ENCODE data around the gene SPPL2B. TPM values are rescaled to one million over a fixed set of nuclear protein-coding genes. Genes with fewer than 3 reads are reported as not detected.
A peak's percentile ranks its signal among the peaks of the same experiment; 100 is the strongest.

The SPPL2B gene
- total RNA-seq, 1 donor from 2014 or later = 24.9 TPM

DNA sequence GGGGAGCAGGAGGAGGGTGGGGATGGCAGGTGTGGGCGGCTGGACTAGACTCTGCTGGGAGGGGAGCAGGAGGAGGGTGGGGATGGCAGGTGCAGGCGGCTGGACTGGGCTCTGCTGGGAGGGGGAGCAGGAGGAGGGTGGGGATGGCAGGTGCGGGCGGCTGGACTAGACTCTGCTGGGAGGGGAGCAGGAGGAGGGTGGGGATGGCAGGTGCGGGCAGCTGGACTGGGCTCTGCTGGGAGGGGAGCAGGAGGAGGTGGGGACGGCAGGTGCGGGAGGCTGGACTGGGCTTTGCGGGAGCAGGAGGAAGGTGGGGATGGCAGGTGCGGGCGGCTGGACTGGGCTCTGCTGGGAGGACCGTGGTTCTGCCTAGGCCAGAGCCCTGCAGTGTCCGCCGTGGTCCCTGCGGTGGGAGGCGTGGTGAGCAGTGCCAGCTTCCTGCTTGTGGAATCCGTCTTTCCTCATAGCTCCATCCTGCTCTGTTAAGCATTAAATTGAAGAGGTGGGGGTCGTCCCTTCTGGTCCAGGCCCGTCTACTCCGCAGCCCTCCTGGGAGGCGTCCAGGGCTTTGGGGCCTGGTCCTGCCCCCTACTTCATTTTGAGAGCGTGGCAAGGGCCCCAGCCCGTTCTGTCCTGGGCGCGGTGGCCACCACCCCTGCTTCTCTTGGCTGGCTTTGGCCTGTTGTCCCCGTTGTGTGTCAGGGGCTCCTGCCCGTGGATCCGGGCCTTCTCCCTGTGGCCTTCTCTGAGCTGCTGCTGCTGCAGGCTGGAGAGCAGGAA, 4.7 kb downstream of the SPPL2B start:
- intact Hi-C loops (cut with DNase I) = no loop called here
- DNase-seq (ENCODE audit: missing footprints) = peak; percentile 45
- ATAC-seq = no peak

GRCh38 chr19:2333807-2334211, 5.3 kb downstream of the SPPL2B start:
- ATAC-seq (no peak), DNase-seq (ENCODE audit: missing footprints) (no peak)
- intact Hi-C loops (cut with DNase I) = no loop called here

DNA sequence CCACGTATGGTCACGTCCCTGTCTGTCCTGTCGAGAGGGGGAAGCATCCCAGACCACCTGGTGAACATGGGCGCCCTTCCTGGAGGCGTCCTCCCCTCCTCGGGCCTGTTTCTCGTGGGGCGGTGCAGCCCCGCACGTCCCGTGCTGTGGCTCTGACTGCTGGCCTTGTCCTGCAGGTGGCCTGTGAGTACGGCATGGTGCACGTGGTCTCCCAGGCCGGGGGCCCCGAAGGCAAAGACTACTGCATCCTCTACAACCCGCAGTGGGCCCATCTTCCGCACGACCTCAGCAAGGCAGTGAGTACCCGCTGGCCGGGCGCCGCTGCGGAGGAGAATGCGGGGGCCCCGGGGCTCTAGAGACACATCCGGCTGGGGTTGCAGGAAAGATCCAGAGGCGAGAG, 5.9 kb downstream of the SPPL2B start:
- no peak for ATAC-seq
- intact Hi-C loops (cut with DNase I) = no loop called here
- peak; percentile 56 for DNase-seq (ENCODE audit: missing footprints)

DNA sequence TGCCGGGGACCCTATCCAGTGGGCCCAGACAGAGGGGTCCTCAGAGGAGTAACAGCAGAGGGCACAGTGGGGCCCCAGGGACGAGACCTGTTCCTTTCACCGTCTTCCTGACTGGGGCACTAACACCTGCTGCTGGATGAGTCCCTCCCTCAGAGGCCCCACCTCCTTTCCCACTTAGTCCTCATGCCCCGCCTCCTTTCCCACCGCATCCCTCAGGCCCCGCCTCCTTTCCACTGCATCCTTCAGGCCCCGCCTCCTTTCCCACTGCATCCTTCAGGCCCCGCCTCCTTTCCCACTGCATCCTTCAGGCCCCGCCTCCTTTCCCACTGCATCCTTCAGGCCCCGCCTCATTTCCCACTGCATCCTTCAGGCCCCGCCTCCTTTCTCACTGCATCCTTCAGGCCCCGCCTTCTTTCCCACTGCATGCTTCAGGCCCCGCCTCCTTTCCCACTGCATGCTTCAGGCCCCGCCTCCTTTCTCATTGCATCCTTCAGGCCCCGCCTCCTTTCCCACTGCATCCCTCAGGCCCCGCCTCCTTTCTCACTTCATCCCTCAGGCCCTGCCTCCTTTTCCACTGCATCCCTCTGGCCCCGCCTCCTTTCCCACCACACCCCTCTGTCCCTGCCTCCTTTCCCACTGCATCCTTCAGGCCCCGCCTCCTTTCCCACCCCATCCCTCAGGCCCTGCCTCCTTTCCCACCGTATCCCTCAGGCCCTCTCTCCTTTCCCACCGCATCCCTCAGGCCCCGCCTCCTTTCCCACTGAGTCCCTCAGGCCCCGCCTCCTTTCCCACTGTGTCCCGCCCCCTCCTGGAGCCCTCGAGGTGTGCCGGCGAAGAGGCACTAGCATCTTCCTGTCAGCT, 6.7 kb downstream of the SPPL2B start:
- DNase-seq (ENCODE audit: missing footprints) (peak; percentile 41), ATAC-seq (no peak)
- intact Hi-C loops (cut with DNase I) = no loop called here

- DNase-seq (ENCODE audit: missing footprints) (no peak), ATAC-seq (no peak)
- intact Hi-C loops (cut with DNase I) = no loop called here
Measured at GRCh38 chr19:2335848-2336247, 7.4 kb downstream of the SPPL2B start.

DNA sequence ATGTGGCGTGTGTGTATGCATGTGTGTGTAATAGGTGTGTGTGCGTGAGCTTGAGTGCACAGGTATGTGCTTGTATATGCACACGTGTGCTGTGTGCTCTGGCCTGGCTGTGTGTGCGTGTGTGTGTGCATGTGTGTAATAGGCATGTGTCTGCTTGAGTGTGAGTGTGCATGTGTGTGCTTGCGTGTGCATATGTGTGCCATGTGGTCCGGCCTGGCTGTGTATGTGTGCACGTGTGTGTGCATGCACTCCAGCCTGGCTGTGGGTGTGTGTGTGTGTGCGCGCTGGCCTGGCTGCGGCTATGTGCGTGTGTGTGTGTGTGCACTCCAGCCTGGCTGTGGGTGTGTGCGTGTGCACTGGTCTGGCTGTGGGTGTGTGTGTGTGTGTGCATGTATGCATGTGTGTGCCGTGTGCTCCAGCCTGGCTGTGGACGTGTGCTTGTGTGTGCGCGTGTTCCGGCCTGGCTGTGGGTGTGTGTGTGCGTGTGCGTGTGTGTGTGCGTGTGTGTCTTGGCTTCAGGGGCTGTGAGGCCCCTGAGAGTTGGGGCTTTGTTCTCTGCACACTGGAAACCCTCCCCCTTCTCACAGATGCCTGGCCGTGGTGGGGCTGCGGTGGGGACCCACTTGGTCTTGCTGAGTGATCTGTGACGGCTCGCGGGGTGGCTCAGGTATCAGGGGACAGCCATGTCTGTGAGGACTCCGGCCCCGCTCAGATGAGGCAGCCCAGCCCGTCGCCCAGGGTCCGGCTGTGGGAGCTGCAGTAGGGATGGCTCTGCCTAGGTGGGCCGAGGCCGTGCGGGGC, 8.2 kb downstream of the SPPL2B start:
- ATAC-seq (no peak), DNase-seq (ENCODE audit: missing footprints) (peak; percentile 63)
- intact Hi-C loops (cut with DNase I) = no loop called here

DNA sequence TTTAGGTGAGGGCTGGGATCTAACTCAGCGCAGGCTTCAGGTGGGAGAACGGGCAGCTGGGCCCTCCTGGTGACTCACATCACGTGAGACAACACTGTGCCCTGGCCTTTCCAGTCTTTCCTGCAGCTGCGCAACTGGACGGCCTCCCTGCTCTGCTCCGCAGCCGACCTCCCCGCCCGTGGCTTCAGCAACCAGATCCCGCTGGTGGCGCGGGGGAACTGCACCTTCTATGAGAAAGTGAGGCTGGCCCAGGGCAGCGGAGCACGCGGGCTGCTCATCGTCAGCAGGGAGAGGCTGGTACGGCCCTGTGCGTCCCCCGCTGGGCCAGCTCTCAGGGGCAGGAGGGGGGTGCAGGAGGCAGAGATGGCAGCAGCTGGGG, 8.8 kb downstream of the SPPL2B start:
- ATAC-seq (peak; percentile 18), DNase-seq (ENCODE audit: missing footprints) (peak; percentile 72)
- intact Hi-C loops (cut with DNase I) = no loop called here

- no peak for ATAC-seq
- DNase-seq (ENCODE audit: missing footprints) = peak; percentile 65
- intact Hi-C loops (cut with DNase I) = no loop called here
Measured at GRCh38 chr19:2338055-2338615, 9.7 kb downstream of the SPPL2B start.

DNA sequence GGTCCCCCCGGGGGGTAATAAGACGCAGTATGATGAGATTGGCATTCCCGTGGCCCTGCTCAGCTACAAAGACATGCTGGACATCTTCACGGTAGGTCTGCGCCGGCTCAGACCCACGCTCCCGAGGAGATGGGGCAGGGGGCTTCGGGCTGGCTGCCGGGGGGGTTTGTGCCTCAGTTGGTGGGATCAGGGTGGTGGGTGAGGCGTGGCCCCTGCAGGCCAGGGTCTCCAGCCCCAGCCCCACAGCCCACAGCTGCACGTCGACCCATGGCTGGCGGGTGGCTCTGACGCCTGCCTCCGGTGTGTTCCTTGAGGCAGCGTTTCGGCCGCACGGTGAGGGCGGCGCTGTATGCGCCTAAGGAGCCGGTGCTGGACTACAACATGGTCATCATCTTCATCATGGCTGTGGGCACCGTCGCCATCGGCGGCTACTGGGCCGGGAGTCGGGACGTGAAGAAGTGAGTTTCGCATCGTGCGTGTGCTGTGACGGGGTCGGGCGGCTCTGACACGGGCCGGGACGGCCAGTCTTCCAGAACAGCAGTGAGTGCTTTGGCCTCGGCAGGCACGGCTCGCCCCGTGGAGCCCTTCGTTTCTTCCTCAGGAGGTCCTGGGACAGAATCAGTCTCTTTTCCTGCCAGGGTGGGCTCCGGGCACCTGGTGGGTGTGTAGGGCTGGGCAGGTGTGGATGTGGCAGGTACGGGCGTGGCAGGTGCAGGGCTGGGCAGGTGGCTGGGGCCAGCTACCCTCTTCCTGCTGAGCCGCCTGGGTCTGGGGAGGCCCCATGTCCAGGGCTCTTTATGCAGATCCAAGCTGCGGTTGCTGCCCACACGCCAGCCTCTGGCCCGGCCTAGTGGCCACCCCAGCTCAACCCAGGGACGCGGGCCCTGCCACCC, 10.5 kb downstream of the SPPL2B start:
- no peak for ATAC-seq
- intact Hi-C loops (cut with DNase I) = no loop called here

DNA sequence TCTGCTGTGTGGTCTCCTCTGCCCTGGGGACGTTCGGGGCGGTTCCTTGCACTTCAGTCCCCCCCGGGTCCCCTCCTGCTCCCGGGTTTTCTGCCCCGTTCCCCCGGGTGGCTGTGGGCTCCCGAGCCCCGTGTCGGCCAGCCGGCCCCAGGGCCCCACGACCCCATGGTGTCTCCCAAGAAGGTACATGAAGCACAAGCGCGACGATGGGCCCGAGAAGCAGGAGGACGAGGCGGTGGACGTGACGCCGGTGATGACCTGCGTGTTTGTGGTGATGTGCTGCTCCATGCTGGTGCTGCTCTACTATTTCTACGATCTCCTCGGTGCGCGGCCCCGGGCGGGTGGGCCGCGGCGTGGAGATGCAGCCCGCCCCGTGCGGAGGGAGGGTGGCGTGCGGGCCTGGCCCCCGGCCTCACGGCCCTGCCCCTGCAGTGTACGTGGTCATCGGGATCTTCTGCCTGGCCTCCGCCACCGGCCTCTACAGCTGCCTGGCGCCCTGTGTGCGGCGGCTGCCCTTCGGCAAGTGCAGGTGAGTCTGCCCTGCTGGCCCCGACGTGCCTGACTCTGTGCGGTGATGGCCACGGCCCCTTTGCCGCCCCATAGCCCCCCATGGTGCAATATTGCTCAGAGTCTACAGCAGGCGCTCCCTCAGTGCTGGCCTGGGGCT, 11.3 kb downstream of the SPPL2B start:
- intact Hi-C loops (cut with DNase I) = no loop called here
- ATAC-seq (no peak), DNase-seq (ENCODE audit: missing footprints) (peak; percentile 51)

More for the DNA sequence above, 10.5 kb downstream of the SPPL2B start:
- peak; percentile 47 for DNase-seq (ENCODE audit: missing footprints)

DNA sequence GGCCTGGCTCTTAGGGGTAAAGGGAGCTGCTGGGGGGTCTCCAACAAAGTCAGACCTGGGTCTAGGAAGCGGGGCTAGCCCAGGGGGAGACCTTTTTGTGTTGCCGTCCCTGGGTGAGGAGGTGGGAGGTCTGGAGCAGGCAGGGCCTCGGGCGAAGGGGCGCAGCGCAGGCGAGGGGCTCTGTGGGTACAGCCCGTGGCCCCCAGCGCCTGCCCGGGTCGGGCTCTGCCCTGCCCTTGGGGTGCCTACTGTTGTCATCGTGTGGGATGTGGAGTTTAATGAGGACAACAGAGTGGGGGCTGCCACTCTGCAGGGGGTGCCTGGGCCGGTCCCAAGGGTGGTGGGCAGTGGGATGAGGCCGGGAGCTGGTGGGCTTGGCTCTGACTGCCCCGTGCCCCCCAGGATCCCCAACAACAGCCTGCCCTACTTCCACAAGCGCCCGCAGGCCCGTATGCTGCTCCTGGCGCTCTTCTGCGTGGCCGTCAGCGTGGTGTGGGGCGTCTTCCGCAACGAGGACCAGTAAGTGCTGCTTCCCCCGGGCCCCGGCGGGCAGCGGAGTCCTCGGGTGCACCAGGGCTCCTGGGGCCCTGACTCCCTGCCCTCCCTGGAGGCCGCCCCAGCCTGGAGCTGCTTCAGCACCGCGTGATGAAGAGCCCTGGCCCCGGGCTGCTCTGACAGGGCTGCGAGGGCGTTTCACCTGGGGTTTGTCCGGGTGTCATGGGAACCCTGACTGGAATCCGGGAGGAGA, 12.2 kb downstream of the SPPL2B start:
- no peak for ATAC-seq
- DNase-seq (ENCODE audit: missing footprints) = peak; percentile 27
- intact Hi-C loops (cut with DNase I) = no loop called here

GRCh38 chr19:2341244-2341751, 12.8 kb downstream of the SPPL2B start:
- peak; percentile 40 for DNase-seq (ENCODE audit: missing footprints)
- intact Hi-C loops (cut with DNase I) = no loop called here
- no peak for ATAC-seq

DNA sequence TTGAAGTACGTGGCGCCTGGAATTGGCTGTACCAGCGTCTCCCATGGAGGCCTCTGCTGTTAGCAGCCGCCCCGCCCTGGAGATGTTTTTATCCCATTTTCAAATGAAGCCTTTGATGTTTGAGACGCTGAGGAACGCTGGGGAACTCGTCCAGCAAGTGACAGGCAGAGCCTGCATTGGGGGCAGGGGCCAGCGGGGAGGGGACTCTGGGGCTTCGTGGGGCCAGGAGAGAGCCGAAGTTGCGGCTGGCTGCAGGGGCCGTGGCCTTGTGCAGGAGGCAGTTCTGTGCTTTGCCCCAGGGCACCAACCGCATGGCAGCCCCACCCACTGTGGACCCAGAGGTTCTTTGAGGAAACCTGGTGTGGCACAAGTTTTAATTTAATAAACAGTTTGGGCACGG, 13.5 kb downstream of the SPPL2B start:
- peak; percentile 16 for DNase-seq (ENCODE audit: missing footprints)
- ATAC-seq = no peak
- intact Hi-C loops (cut with DNase I) = no loop called here

DNA sequence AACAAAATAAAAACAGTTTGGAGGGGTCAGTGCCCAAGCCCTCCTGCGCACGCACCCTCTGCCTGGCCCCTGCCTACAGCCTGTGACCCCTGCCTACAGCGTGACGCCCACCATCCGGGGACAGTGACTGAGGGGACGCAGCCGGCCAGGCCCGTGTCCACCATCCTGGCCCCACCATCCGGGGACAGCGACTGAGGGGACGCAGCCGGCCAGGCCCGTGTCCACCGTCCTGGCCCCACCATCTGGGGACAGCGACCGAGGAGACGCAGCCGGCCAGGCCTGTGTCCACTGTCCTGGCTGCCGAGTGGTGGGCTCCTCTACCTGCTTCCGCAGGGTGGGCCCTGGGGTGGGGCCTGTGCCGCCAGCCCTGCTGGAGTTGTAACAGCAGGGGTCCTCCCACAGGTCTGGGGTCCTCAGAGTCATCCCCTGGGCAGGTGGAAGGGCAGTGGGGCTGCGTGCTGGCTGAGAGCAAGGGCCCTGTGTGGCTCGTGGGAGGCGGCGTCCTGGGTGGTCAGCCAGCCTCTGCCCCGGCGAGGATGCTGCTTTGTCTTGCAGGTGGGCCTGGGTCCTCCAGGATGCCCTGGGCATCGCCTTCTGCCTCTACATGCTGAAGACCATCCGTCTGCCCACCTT, 14.3 kb downstream of the SPPL2B start:
- intact Hi-C loops (cut with DNase I) = no loop called here
- ATAC-seq = no peak
- no peak for DNase-seq (ENCODE audit: missing footprints)

DNA sequence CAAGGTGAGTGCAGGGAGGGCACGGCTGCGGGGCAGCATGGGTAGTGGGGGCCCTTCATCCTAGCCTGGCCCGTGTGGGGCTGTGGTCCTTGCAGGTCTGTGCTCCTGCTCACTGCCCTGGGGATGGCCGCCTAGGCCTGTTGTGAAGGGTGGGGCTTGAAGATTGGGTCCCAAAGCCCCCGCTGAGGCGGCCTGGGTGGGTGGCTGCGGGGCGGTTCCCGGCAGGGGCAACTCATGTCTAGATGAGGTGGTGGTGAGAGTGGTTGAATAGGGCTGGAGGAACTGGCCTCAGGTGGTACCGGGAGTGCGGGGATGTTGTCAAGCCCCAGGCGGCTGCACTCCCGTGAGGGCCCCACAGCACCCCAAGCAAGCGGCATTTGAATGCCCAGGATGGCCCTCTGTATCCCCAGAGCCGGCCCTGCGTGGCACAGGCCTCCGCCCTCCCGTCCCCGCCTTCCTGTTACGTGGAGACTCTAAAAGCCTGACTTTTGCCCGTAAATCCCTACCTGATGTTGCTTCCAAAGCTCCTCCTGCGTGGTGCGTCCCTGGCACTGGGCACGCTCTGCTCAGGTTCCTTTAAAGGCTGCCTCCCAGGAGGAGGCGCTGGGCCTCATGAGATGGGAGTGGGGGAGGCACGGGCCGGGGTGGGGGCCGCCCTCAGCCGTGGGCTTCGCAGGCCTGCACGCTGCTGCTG, 15.0 kb downstream of the SPPL2B start:
- DNase-seq (ENCODE audit: missing footprints) (peak; percentile 45), ATAC-seq (peak; percentile 30)
- intact Hi-C loops (cut with DNase I) = no loop called here

Data from Right ventricle myocardium inferior (tissue), 1 donor.